C4-2B (cell line): ENCODE measurements around the gene DVL3.
"Not testable (repeated sequence)": the region's sequence is repeated elsewhere in the genome, so short reads cannot be mapped to it uniquely, and the experiment has no call there.

Experiments
- H3K27ac ChIP-seq: fragments of 450-650 bp; 2 replicates; pipeline ENCODE4 v1.5.1; 2017
- CTCF ChIP-seq: fragments of 450-650 bp; conservative IDR thresholded peaks from 2 replicates; pipeline ENCODE4 v1.5.1; 2017; ENCODE audit warnings: mild to moderate bottlenecking
- ZFX ChIP-seq: fragments of 450-650 bp; IDR thresholded peaks from 2 replicates; pipeline ENCODE4 v1.6.1; 2017

The DVL3 gene

GRCh38 chr3:184157206-184157605, 2.0 kb downstream of the DVL3 start:
- TF ChIP-seq ZFX, result no peak
- peak overlapping the region; percentile 86 for H3K27ac ChIP-seq

DNA sequence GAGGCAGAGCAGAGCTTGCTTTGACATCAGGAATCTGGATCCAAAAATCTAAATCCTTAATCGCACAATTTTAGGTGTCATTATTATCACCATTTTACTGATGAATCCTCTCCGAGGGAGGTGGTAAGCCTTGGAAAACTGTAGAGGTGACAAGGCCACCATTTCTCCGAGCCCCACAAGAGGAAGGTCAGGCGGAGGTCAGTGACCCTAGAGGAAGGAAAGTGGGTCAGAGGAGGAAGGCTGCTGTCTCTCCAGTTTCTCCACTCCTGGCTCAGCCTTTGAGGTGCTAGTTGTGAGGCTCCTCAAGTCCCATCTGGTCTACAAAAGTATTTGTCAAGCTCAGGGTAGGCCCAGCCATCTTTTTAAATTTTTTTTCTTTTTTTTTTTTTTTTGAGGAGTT, 3.2 kb downstream of the DVL3 start:
- TF ChIP-seq ZFX (no peak), CTCF (no peak)
- no peak overlapping the region for H3K27ac ChIP-seq

- no peak overlapping the region for H3K27ac ChIP-seq
- no peak for TF ChIP-seq ZFX
- TF ChIP-seq CTCF, result no peak
Measured at GRCh38 chr3:184160456-184160855, 5.3 kb downstream of the DVL3 start.

GRCh38 chr3:184162571-184163070, 7.4 kb downstream of the DVL3 start:
- not testable (repeated sequence) for H3K27ac ChIP-seq

DNA sequence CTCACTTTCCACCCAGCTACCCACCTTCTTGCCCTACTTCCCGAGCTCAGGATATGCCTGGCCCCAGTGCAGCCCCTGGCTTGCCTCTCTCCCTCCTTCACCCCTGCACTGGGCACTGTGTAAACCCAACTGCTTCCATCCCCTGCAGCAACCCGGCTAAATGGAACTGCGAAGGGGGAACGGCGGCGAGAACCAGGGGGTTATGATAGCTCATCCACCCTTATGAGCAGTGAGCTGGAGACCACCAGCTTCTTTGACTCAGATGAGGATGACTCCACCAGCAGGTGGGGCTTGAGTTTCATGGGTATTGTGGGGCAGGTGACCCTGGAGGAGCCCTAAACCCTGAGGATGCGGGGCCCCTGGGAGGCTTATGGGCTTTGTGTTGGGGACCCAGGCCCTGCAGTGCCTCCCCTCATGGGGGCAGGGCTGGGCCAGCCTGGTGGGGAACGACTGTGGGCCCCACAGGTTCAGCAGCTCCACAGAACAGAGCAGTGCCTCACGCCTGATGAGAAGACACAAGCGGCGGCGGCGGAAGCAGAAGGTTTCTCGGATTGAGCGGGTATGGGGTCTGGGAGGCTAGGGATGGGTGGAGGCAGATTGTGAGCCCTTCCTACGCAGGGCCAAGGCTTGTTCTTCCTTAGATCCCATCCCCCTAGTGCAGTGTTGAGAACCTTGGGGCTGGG, 9.6 kb downstream of the DVL3 start:
- no peak for TF ChIP-seq ZFX
- TF ChIP-seq CTCF, result no peak

DNA sequence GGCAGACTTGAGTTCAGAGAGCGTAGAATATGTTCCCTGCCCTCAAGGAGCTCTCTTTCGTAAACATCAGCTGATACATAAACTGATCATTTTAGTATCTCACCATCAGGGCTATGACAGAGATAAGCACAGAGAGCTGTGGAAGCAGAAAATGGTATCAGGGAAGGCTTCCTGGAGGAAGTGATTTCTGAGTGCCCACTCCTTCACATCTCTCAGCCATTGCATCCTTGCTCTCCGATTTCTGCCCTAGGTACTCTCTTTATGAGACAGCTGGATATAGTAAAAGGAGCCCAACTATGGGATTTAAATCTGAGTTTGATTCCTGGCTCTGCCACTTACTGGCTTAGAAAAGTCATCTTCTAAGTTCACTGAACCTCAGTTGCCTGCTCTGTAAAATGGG, 10.4 kb downstream of the DVL3 start:
- no peak overlapping the region for H3K27ac ChIP-seq
- no peak for TF ChIP-seq ZFX
- TF ChIP-seq CTCF, result no peak

More for the DNA sequence above, 9.6 kb downstream of the DVL3 start:
- no peak overlapping the region for H3K27ac ChIP-seq

- no peak for TF ChIP-seq ZFX
- no peak for TF ChIP-seq CTCF
- H3K27ac ChIP-seq, result no peak overlapping the region
Measured at GRCh38 chr3:184166671-184167070, 11.5 kb downstream of the DVL3 start.

- no peak overlapping the region for H3K27ac ChIP-seq
- TF ChIP-seq CTCF, result no peak
- TF ChIP-seq ZFX, result no peak
Measured at GRCh38 chr3:184167786-184168185, 12.6 kb downstream of the DVL3 start.
